ENCODE measurements around the gene SERINC2. TPM values are rescaled to one million over a fixed set of nuclear protein-coding genes. Genes with fewer than 3 reads are reported as not detected.

SERINC2 gene
- total and polyA plus RNA-seq, 4 donors, result 0.89 to 8.9 (median 5.5) TPM

DNA sequence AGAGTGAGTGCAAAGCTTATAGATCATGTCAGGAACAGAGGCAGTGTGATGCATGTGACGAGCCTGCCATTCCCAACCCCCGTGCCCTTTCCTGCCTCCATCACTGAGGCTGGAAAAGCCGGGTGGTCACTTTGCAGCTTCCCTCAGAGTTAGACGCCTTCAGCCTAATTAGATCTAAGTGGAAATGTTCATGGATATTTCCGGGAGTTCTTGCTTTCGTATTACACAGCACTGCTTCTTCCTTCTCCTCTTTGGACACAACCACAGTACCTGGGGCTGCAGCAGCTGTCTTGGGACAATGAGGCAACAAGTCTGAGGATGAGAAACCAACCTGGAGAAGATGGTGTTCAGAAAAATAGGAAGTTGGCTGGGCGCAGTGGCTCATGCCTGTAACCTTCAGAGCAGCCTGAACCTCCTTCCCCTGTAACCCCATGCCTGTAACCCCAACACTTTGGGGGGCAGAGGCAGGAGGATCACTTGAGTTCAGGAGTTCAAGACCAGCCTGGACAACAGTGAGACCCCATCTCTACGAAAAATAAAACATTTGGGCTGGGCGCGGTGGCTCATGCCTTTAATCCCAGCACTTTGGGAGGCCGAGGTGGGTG, 24.5 kb downstream of the SERINC2 start:
- Histone ChIP-seq H3K4me1 (ENCODE audit: control insufficient read depth, insufficient read depth, low read length) (peaks cover 15% of the 10 kb centered on the region), H3K27ac (ENCODE audit: low read depth, low read length) (no peak overlapping the region), H3K9me3 (ENCODE audit: control insufficient read depth, insufficient read depth, low read length) (no peaks in the 10 kb centered on the region), H3K36me3 (ENCODE audit: control insufficient read depth, insufficient read depth, low read length) (peaks cover 4% of the 10 kb centered on the region), H3K4me3 (ENCODE audit: low read depth, low read length) (no peak overlapping the region), H3K27me3 (ENCODE audit: control insufficient read depth, insufficient read depth, low read length) (no peaks in the 10 kb centered on the region)
- no peak for DNase-seq (ENCODE audit: low read depth in 4 of 6, low spot score in 6 of 6)
- no CpG with 5 or more reads among the region's 11 CpGs for WGBS (ENCODE audit: insufficient coverage)

DNA sequence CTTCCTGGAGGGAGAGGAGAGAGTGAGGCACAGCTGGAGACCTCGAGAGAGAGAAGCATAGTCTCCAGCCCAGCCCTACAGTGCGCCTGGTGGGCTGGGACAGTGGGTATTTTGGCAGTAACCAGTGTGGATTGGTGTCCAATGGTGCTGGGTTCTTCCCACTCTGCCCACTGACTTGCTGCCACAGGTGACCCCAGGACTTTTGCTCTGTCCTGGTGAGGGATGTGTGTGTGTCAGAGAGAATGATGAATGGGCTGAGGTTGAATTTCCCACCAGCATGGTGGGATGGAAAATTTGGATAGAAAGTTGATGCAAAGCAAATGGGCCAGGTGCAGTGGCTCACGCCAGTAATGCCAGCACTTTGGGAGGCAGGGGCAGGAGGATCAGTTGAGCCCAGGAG, 26.3 kb downstream of the SERINC2 start:
- no peak for DNase-seq (ENCODE audit: low read depth in 4 of 6, low spot score in 6 of 6)
- no peaks in the 10 kb centered on the region for H3K9me3 ChIP-seq (ENCODE audit: control insufficient read depth, insufficient read depth, low read length)
- no peak overlapping the region for H3K27ac ChIP-seq (ENCODE audit: low read depth, low read length)
- no peaks in the 10 kb centered on the region for H3K27me3 ChIP-seq (ENCODE audit: control insufficient read depth, insufficient read depth, low read length)
- no peaks in the 10 kb centered on the region for H3K36me3 ChIP-seq (ENCODE audit: control insufficient read depth, insufficient read depth, low read length)
- H3K4me3 ChIP-seq (ENCODE audit: low read depth, low read length), result no peak overlapping the region
- 84% methylated on average over 3 of the region's 3 CpGs for WGBS (ENCODE audit: insufficient coverage)
- peaks cover 9% of the 10 kb centered on the region for H3K4me1 ChIP-seq (ENCODE audit: control insufficient read depth, insufficient read depth, low read length)

DNA sequence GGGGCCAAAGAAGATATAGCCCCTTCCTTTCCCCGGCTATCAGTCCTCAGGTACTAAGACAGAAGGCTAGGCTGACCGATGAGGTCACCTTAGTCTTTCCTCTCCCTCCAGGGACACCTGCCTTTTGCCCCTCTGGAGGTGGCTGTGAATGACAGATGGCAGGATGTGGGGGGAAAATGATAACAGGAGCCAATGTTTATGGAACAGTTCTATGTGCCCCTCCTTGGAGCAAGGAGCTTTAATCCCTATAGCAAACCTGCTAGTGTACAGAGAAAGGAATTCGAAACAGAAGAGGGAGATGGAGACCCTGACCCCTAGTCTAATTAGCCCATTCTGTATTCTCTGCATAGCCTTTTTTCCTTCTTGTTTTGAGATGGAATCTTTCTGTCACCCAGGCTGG, 28.1 kb downstream of the SERINC2 start:
- WGBS (ENCODE audit: insufficient coverage), result no CpG with 5 or more reads among the region's 3 CpGs
- Histone ChIP-seq H3K4me1 (ENCODE audit: control insufficient read depth, insufficient read depth, low read length) (no peaks in the 10 kb centered on the region), H3K27me3 (ENCODE audit: control insufficient read depth, insufficient read depth, low read length) (no peaks in the 10 kb centered on the region), H3K36me3 (ENCODE audit: control insufficient read depth, insufficient read depth, low read length) (no peaks in the 10 kb centered on the region), H3K27ac (ENCODE audit: low read depth, low read length) (no peak overlapping the region), H3K4me3 (ENCODE audit: low read depth, low read length) (no peak overlapping the region), H3K9me3 (ENCODE audit: control insufficient read depth, insufficient read depth, low read length) (no peaks in the 10 kb centered on the region)
- no peak for DNase-seq (ENCODE audit: low read depth in 4 of 6, low spot score in 6 of 6)

DNA sequence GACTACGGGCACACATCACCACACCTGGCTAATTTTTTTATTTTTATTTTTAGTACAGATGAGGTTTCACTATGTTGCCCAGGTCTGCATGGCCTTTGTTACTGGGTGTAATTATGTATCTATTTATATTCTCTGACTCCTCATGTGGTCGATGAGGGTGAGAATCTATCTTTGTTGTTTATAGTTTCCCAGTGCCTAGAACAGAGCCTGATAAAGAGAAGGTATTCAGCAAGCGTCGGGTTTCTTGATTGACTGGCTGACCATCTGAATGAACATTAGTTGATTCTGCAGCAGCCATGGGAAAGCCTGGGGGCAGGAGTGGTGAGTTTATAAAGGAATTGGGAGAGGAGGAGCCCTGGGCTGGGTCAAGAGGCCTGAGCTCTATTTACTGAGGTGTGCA, 28.5 kb downstream of the SERINC2 start:
- H3K4me3 ChIP-seq (ENCODE audit: low read depth, low read length), result no peak overlapping the region
- H3K36me3 ChIP-seq (ENCODE audit: control insufficient read depth, insufficient read depth, low read length), result no peaks in the 10 kb centered on the region
- no peaks in the 10 kb centered on the region for H3K9me3 ChIP-seq (ENCODE audit: control insufficient read depth, insufficient read depth, low read length)
- 72% methylated on average over 3 of the region's 4 CpGs for WGBS (ENCODE audit: insufficient coverage)
- H3K4me1 ChIP-seq (ENCODE audit: control insufficient read depth, insufficient read depth, low read length), result no peaks in the 10 kb centered on the region
- H3K27me3 ChIP-seq (ENCODE audit: control insufficient read depth, insufficient read depth, low read length), result no peaks in the 10 kb centered on the region
- no peak for DNase-seq (ENCODE audit: low read depth in 4 of 6, low spot score in 6 of 6)
- no peak overlapping the region for H3K27ac ChIP-seq (ENCODE audit: low read depth, low read length)

DNA sequence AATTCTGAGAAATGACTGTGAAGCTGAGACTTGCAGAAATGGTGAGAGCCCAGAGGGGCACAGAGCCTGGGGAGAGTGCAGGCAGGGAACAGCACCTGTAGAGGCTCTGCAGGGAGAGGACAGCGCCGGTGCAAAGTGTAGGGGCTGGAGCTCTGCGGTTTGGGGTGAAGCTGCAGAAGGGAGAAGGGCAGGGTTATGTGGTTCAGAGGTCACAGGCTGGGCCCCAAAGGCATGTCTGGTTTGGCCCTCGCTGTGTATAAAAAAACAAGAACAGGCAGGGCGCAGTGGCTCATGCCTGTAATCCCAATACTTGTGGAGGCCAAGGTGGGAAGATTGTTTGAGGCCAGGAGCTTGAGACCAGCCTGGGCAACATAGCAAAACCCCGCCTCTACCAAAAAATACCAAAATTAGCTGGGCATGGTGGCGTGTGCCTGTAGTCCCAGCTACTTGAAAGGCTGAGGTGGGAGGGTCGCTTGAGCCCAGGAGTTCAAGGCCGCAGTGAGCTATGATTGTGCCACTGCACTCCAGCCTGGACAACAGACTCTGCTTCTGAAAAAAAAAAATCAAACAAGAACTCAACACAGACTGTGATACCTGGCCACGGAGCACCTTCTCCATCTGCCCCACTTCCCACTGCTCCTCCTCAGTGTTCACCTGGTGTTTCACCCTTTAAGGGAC, 29.1 kb downstream of the SERINC2 start:
- H3K9me3 ChIP-seq (ENCODE audit: control insufficient read depth, insufficient read depth, low read length), result no peaks in the 10 kb centered on the region
- H3K4me1 ChIP-seq (ENCODE audit: control insufficient read depth, insufficient read depth, low read length), result no peaks in the 10 kb centered on the region
- no peak for DNase-seq (ENCODE audit: low read depth in 4 of 6, low spot score in 6 of 6)
- H3K27me3 ChIP-seq (ENCODE audit: control insufficient read depth, insufficient read depth, low read length), result no peaks in the 10 kb centered on the region
- no peak overlapping the region for H3K4me3 ChIP-seq (ENCODE audit: low read depth, low read length)
- WGBS (ENCODE audit: insufficient coverage), result 83% methylated on average over 9 of the region's 10 CpGs
- no peaks in the 10 kb centered on the region for H3K36me3 ChIP-seq (ENCODE audit: control insufficient read depth, insufficient read depth, low read length)
- no peak overlapping the region for H3K27ac ChIP-seq (ENCODE audit: low read depth, low read length)

DNA sequence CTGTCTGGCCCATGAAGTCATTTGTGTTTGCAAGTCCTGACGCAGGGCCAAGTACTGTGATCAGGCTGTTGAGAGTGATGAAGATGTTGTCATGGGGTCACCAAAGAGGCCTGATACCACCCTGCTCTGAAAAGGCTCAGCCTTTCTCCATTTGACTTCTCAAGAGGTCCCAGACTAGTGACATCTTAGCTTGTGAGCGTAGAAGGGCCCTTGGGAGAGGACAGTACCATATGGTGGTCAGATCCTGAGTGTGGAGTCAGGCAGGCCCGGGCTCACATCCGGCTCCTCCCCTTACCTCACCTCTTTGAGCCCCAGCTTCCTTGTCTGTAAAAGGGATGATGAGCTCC, 29.6 kb downstream of the SERINC2 start:
- no peaks in the 10 kb centered on the region for H3K36me3 ChIP-seq (ENCODE audit: control insufficient read depth, insufficient read depth, low read length)
- no peak overlapping the region for H3K4me3 ChIP-seq (ENCODE audit: low read depth, low read length)
- no peaks in the 10 kb centered on the region for H3K9me3 ChIP-seq (ENCODE audit: control insufficient read depth, insufficient read depth, low read length)
- no peaks in the 10 kb centered on the region for H3K27me3 ChIP-seq (ENCODE audit: control insufficient read depth, insufficient read depth, low read length)
- 89% methylated on average over 3 of the region's 4 CpGs for WGBS (ENCODE audit: insufficient coverage)
- DNase-seq (ENCODE audit: low read depth in 4 of 6, low spot score in 6 of 6), result no peak
- H3K4me1 ChIP-seq (ENCODE audit: control insufficient read depth, insufficient read depth, low read length), result no peaks in the 10 kb centered on the region
- no peak overlapping the region for H3K27ac ChIP-seq (ENCODE audit: low read depth, low read length)

DNA sequence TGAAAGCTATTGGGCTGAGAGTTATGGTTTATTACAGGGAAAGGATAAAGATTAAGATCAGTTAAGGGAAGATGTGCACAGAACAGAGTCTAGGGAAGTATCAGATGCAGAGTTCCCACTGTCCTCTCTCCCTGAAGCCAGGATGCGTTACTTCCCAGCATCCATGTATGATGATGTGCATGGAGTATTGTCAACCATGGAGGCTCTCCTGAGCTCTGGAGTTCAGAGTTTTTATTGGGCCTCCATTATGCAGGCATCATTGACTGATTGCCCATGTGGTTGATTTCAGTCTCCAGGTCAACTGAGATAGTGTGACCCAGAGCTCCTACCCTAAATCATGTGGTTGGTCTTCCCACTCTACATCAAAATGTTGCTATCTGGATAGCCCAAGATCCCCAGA, 30.7 kb downstream of the SERINC2 start:
- 100% methylated on average over 1 of the region's 1 CpG for WGBS (ENCODE audit: insufficient coverage)
- no peak overlapping the region for H3K27ac ChIP-seq (ENCODE audit: low read depth, low read length)
- H3K9me3 ChIP-seq (ENCODE audit: control insufficient read depth, insufficient read depth, low read length), result no peaks in the 10 kb centered on the region
- H3K4me1 ChIP-seq (ENCODE audit: control insufficient read depth, insufficient read depth, low read length), result no peaks in the 10 kb centered on the region
- H3K36me3 ChIP-seq (ENCODE audit: control insufficient read depth, insufficient read depth, low read length), result no peaks in the 10 kb centered on the region
- no peak overlapping the region for H3K4me3 ChIP-seq (ENCODE audit: low read depth, low read length)
- no peak for DNase-seq (ENCODE audit: low read depth in 4 of 6, low spot score in 6 of 6)
- H3K27me3 ChIP-seq (ENCODE audit: control insufficient read depth, insufficient read depth, low read length), result no peaks in the 10 kb centered on the region

DNA sequence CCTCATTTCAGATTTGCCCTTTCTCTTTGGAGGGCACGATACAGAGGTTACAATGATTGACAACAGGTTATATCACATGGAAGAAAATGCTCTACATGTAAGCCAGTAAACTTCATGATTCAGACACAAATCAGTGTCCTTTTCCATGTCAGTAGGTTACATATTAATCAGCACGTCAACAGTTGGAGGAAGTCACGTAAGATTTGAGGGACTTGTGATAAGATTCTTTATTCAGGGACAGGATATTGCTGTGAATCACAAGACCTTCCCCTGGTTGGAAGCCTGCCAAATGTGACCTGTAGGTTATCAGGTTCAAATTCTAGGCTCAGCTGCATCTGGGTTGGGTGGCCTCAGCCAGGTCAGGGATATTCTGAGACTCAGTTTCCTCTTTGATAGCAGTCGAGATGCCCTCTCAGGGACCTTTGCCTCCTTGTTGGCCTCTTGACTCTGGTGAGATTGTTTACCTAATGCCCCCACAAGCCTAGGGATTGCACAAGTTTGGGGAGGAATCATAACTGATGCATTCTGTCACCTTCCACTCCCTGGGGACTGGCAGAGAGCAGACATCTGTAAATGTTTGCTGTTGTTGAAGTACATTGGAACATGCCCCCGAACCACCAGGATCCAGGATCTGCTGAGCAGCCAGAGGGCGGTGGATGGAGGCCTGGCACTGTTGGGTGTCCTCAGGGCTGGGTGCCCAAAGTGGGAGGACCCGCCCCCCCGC, 31.9 kb downstream of the SERINC2 start:
- Histone ChIP-seq H3K9me3 (ENCODE audit: control insufficient read depth, insufficient read depth, low read length) (no peaks in the 10 kb centered on the region), H3K27me3 (ENCODE audit: control insufficient read depth, insufficient read depth, low read length) (no peaks in the 10 kb centered on the region), H3K4me1 (ENCODE audit: control insufficient read depth, insufficient read depth, low read length) (no peaks in the 10 kb centered on the region), H3K36me3 (ENCODE audit: control insufficient read depth, insufficient read depth, low read length) (no peaks in the 10 kb centered on the region), H3K27ac (ENCODE audit: low read depth, low read length) (no peak overlapping the region), H3K4me3 (ENCODE audit: low read depth, low read length) (no peak overlapping the region)
- WGBS (ENCODE audit: insufficient coverage), result 90% methylated on average over 5 of the region's 8 CpGs
- DNase-seq (ENCODE audit: low read depth in 4 of 6, low spot score in 6 of 6), result no peak

DNA sequence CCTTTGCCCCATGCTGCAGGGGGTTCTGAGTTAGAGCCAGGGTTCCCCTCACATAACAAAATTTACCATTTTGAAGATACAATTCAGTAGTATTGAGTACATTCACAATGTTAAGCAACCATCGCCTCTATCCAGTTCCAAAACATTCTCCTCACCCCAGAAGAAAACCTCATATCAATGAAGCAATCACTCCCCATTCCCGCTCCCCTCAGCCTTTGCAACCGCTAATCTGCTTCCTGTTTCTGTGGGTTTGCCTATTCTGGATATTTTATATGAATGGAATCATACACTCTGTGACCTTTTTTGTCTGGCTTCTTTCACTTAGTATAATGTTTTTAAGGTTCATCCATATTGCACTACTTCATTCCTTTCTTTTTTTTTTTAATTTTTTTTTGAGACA, 32.9 kb downstream of the SERINC2 start:
- Histone ChIP-seq H3K27ac (ENCODE audit: low read depth, low read length) (no peak overlapping the region), H3K4me1 (ENCODE audit: control insufficient read depth, insufficient read depth, low read length) (no peaks in the 10 kb centered on the region), H3K36me3 (ENCODE audit: control insufficient read depth, insufficient read depth, low read length) (no peaks in the 10 kb centered on the region), H3K27me3 (ENCODE audit: control insufficient read depth, insufficient read depth, low read length) (no peaks in the 10 kb centered on the region), H3K4me3 (ENCODE audit: low read depth, low read length) (no peak overlapping the region), H3K9me3 (ENCODE audit: control insufficient read depth, insufficient read depth, low read length) (no peaks in the 10 kb centered on the region)
- DNase-seq (ENCODE audit: low read depth in 4 of 6, low spot score in 6 of 6), result no peak
- WGBS (ENCODE audit: insufficient coverage), result no CpG with 5 or more reads among the region's 3 CpGs

DNA sequence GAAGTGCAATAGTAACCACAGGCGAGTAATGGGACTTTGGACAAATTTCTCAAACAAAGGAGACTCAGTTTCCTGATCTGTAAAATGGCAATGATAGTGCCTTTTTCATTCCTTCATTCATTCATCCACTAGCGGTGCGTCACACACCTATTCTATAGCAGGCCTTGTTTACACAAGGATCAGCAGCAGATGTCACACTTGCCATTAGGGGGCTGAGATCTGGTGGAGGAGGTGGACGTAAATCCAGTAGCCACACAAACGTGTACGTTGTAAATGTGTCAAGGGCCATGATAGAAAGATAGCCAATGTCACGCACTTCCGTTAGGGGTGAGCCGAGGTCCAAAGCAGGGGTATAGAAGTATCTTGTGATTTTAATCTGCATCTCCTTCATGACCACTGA, 34.2 kb downstream of the SERINC2 start:
- H3K27ac ChIP-seq (ENCODE audit: low read depth, low read length), result no peak overlapping the region
- H3K27me3 ChIP-seq (ENCODE audit: control insufficient read depth, insufficient read depth, low read length), result no peaks in the 10 kb centered on the region
- H3K36me3 ChIP-seq (ENCODE audit: control insufficient read depth, insufficient read depth, low read length), result no peaks in the 10 kb centered on the region
- WGBS (ENCODE audit: insufficient coverage), result 37% methylated on average over 5 of the region's 9 CpGs
- no peak for DNase-seq (ENCODE audit: low read depth in 4 of 6, low spot score in 6 of 6)
- no peaks in the 10 kb centered on the region for H3K9me3 ChIP-seq (ENCODE audit: control insufficient read depth, insufficient read depth, low read length)
- no peaks in the 10 kb centered on the region for H3K4me1 ChIP-seq (ENCODE audit: control insufficient read depth, insufficient read depth, low read length)
- H3K4me3 ChIP-seq (ENCODE audit: low read depth, low read length), result no peak overlapping the region
